HepG2 (cell line): ENCODE data around the gene OTUD7B. TPM values are rescaled to one million over a fixed set of nuclear protein-coding genes. Genes with fewer than 3 reads are reported as not detected.

Experiments
- ATAC-seq: fragments of 200-7000 bp; cut with Tn5 transposase; 3 replicates; pipeline ENCODE4 v1.9.1; 2020; ENCODE audit warnings: mild to moderate bottlenecking, moderate library complexity
- BruUV-seq: library from RNA; stranded (reverse); fragments of 400-500 nt; replicated peaks from 2 replicates; lab custom pipeline; 2021; lab: Mats Ljungman, UMichigan
- CTCF ChIA-PET: fragments of 300-600 bp; formaldehyde crosslinking; extraction: SDS; loops from one replicate; lab custom pipeline; 2021; ENCODE audit warnings: low total read pairs, inconsistent platforms, low intra/inter-chr PET ratio; lab: Yijun Ruan, JAX
- POLR2A ChIA-PET: fragments of 350-600 bp; sonication (Branson Sonifier 250); formaldehyde crosslinking; loops from one replicate; lab custom pipeline; 2020; ENCODE audit warnings: antibody characterized with exemption, inconsistent platforms; lab: Yijun Ruan, JAX
- DNase-seq: peaks from one replicate; pipeline ENCODE4 v3.0.0-alpha.2; 2015; ENCODE audit warnings: low spot score
- FAIRE-seq: peaks from 3 replicates; lab custom pipeline; 2011; peaks lifted over from hg19 to GRCh38; lab: Jason Lieb, UNC
- H2AFZ ChIP-seq: one replicate; pipeline ENCODE4 v1.6.1; 2011; ENCODE audit warnings: low read length, inconsistent platforms
- H3K27ac ChIP-seq: fragments of 300-600 bp; 3 replicates; pipeline ENCODE4 v1.8.0; 2011; ENCODE audit warnings: mixed run types, mild to moderate bottlenecking, mixed read lengths, low read length, inconsistent platforms; ENCODE audit not compliant: insufficient read depth; ENCODE audit errors: extremely low read length
- H3K27me3 ChIP-seq, 2 experiments: fragments of 200-600 bp in 1 of 2; 2 replicates in 1 of 2; 3 replicates in 1 of 2; pipeline versions ENCODE4 v1.6.0 to v1.8.0; 2011; ENCODE audit warnings: low read length in 2 of 2, mild to moderate bottlenecking in 2 of 2, moderate library complexity in 2 of 2, inconsistent platforms in 1 of 2; ENCODE audit not compliant: insufficient read depth in 2 of 2, control insufficient read depth in 1 of 2
- H3K36me3 ChIP-seq, 2 experiments: fragments of 200-600 bp in 1 of 2; replicated peaks in 1 of 2; 2 replicates in 1 of 2; 3 replicates in 1 of 2; pipeline versions ENCODE4 v1.5.1 to v1.8.0; 2011; ENCODE audit warnings: low read length in 2 of 2, inconsistent platforms in 1 of 2; ENCODE audit not compliant: insufficient read depth in 2 of 2, control insufficient read depth in 1 of 2
- H3K4me1 ChIP-seq: 2 replicates; pipeline ENCODE4 v1.5.1; 2012; ENCODE audit warnings: low read length, inconsistent platforms; ENCODE audit not compliant: insufficient read depth
- H3K4me2 ChIP-seq: 2 replicates; pipeline ENCODE4 v1.6.0; 2011; ENCODE audit warnings: low read depth, low read length, inconsistent platforms
- H3K4me3 ChIP-seq, 3 experiments: fragments of 200-600 bp in 1 of 3; sonication (generic), shearing (Covaris generic) in 1 of 3; replicated peaks in 1 of 3; 2 replicates each; pipeline ENCODE4 v1.5.1; 2011 to 2016; ENCODE audit warnings: low read length in 3 of 3, inconsistent platforms in 2 of 3, low read depth in 2 of 3, mild to moderate bottlenecking in 2 of 3, control low read depth in 1 of 3, mixed read lengths in 1 of 3; ENCODE audit not compliant: insufficient read depth in 1 of 3
- H3K79me2 ChIP-seq: one replicate; pipeline ENCODE4 v1.6.1; 2011; ENCODE audit warnings: low read length, inconsistent platforms; ENCODE audit not compliant: insufficient read depth
- H3K9ac ChIP-seq: 2 replicates; pipeline ENCODE4 v1.6.0; 2011; ENCODE audit warnings: mild to moderate bottlenecking, low read depth, low read length, inconsistent platforms; ENCODE audit not compliant: insufficient read depth
- H3K9me3 ChIP-seq: 2 replicates; pipeline ENCODE4 v1.5.1; 2012; ENCODE audit warnings: mild to moderate bottlenecking, low read length
- H4K20me1 ChIP-seq: 2 replicates; pipeline ENCODE4 v1.6.0; 2011; ENCODE audit warnings: inconsistent platforms, mild to moderate bottlenecking, low read length, moderate library complexity; ENCODE audit not compliant: insufficient read depth
- BHLHE40 ChIP-seq: IDR thresholded peaks from 2 replicates; pipeline ENCODE4 v1.6.1; 2011; ENCODE audit warnings: low read length, improper control_type of control experiment
- GABPA ChIP-seq, 2 experiments: IDR thresholded peaks; 2 replicates each; pipeline ENCODE4 v1.6.1; 2011 to 2016; ENCODE audit warnings: low read depth in 2 of 2, low read length in 1 of 2, missing biosample characterization in 1 of 2, missing genetic modification characterization in 1 of 2
- HMGXB4 ChIP-seq, 2 experiments: sonication (generic) in 1 of 2; formaldehyde crosslinking in 1 of 2; IDR thresholded peaks; 2 replicates each; pipeline versions ENCODE4 v1.4.0 to v1.6.1; 2018 to 2020; ENCODE audit warnings: missing genetic modification reagents in 2 of 2, borderline replicate concordance in 1 of 2, low read depth in 1 of 2, mild to moderate bottlenecking in 1 of 2, missing biosample characterization in 1 of 2
- MXI1 ChIP-seq: IDR thresholded peaks from 3 replicates; pipeline ENCODE4 v1.6.1; 2012; ENCODE audit warnings: low read depth, low read length, inconsistent platforms, borderline replicate concordance
- PRDM4 ChIP-seq: sonication (generic); formaldehyde crosslinking; IDR thresholded peaks from 2 replicates; pipeline ENCODE4 v1.9.0; 2021; ENCODE audit warnings: missing genetic modification reagents, borderline replicate concordance
- RELA ChIP-seq: sonication (generic); formaldehyde crosslinking; IDR thresholded peaks from 2 replicates; pipeline ENCODE4 v1.4.0; 2020; ENCODE audit warnings: missing genetic modification reagents
- SNAPC5 ChIP-seq: sonication (generic); formaldehyde crosslinking; IDR thresholded peaks from 2 replicates; pipeline ENCODE4 v1.8.1; 2023; ENCODE audit warnings: mild to moderate bottlenecking, missing genetic modification reagents, borderline replicate concordance
- TBX3 ChIP-seq: fragments of 450-650 bp; IDR thresholded peaks from 2 replicates; pipeline ENCODE4 v1.6.1; 2017; ENCODE audit warnings: antibody characterized with exemption, mild to moderate bottlenecking, inconsistent platforms, borderline replicate concordance
- ZIK1 ChIP-seq: sonication (generic); formaldehyde crosslinking; IDR thresholded peaks from 2 replicates; pipeline ENCODE4 v1.5.0; 2020; ENCODE audit warnings: mild to moderate bottlenecking, low read depth, missing genetic modification reagents, borderline replicate concordance
- ZNF256 ChIP-seq: sonication (generic); formaldehyde crosslinking; conservative IDR thresholded peaks from 2 replicates; pipeline ENCODE4 v1.4.0; 2020; ENCODE audit warnings: missing genetic modification reagents
- ZNF598 ChIP-seq: sonication (generic); formaldehyde crosslinking; IDR thresholded peaks from 2 replicates; pipeline ENCODE4 v1.5.1; 2020; ENCODE audit warnings: mild to moderate bottlenecking, missing genetic modification reagents, borderline replicate concordance
- WGBS: methylation state at CpG from one replicate; pipeline ENCODE4 v1.1.6; 2017; ENCODE audit warnings: low lambda C conversion rate; 5-methylcytosine and 5-hydroxymethylcytosine counted together
- in situ Hi-C: cut with HindIII; loops from 2 replicates; pipeline ENCODE4 v1.10.0; 2017; ENCODE audit warnings: low pct_unique_long_range_greater_than_20kb; ENCODE audit not compliant: extremely low pct_ligation_motif_present
- intact Hi-C: fragments of 100-400 bp; cut with micrococcal nuclease; formaldehyde crosslinking; loops from one replicate; pipeline ENCODE4 v1.10.0; 2022; ENCODE audit not compliant: unreplicated experiment
- polyA plus RNA-seq, 8 experiments: library from polyadenylated mRNA; depleted of rRNA in 3 of 8; stranded (reverse) in 7 of 8; unstranded in 1 of 8; fragments of >200 nt; fragmentation: Illumina TruSeq in 4 of 8; extraction: Trizol in 4 of 8; gene quantifications; 2 replicates each; pipeline versions ENCODE4 v1.2.1 to v1.2.3, GENCODE V29; 2011 to 2016; ENCODE audit warnings: low read depth in 4 of 8, missing spikeins in 1 of 8, mixed read lengths in 1 of 8; ENCODE audit not compliant: insufficient read depth in 1 of 8
- total RNA-seq, 5 experiments: library from RNA; depleted of rRNA; stranded (reverse); fragments of >200 nt; fragmentation: Illumina TruSeq; extraction: Trizol; gene quantifications; 2 replicates each; pipeline ENCODE4 v1.2.3, GENCODE V29; 2016; ENCODE audit warnings: low read depth in 1 of 5

The OTUD7B gene
- total and polyA plus RNA-seq, 2 of the 13 experiments (the other 11 are each of a cell fraction or from before 2014, with no cell fraction given): 5.1 to 11.2 TPM

- Histone ChIP-seq H3K9ac (no peak overlapping the region), H3K27ac (no peak overlapping the region), H2AFZ (no peak overlapping the region), H3K36me3 (no peaks in the 10 kb centered on the region; a peak in 1 of 5 replicates), H3K4me2 (peak overlapping the region; percentile 86), H3K9me3 (no peaks in the 10 kb centered on the region), H4K20me1 (no peaks in the 10 kb centered on the region), H3K27me3 (0 out of 5 replicates have a peak, but pooled peaks cover 0 to 3% of the 10 kb centered on the region in 2 experiments), H3K4me3 (peak overlapping the region in 1 of 3 experiments; percentile 73; a peak in 1 of 6 replicates), H3K4me1 (peaks cover 28% of the 10 kb centered on the region), H3K79me2 (no peaks in the 10 kb centered on the region)
- in situ Hi-C loops: no loop called here
- no peak for ATAC-seq
- intact Hi-C loops: no loop called here
- no peak for DNase-seq
- no peak for TF ChIP-seq MXI1
- WGBS: 41% methylated on average over 5 of the region's 10 CpGs
- BruUV-seq: no TSS peak
- ChIA-PET POLR2A (interaction anchor here (1.5 kb wide), 1 partner anchor 30 kb away, joined by 7 read pairs; a partner anchor contains a TSS), CTCF (no interaction called here)
- no peak for FAIRE-seq
Observed at GRCh38 chr1:149916898-149917252, 93.7 kb downstream of the OTUD7B start.

- ChIA-PET CTCF (no interaction called here), POLR2A (interaction anchor here (1.5 kb wide), 1 partner anchor 30 kb away, joined by 7 read pairs; a partner anchor contains a TSS)
- Histone ChIP-seq H4K20me1 (no peaks in the 10 kb centered on the region), H3K79me2 (no peaks in the 10 kb centered on the region), H3K27me3 (0 out of 5 replicates have a peak, but pooled peaks cover 0 to 3% of the 10 kb centered on the region in 2 experiments), H2AFZ (no peak overlapping the region), H3K4me2 (peak overlapping the region; percentile 86; the same call in 1 of the 2 replicates), H3K36me3 (no peaks in the 10 kb centered on the region), H3K9ac (no peak overlapping the region), H3K27ac (no peak overlapping the region), H3K4me1 (peaks cover 28% of the 10 kb centered on the region), H3K9me3 (no peaks in the 10 kb centered on the region), H3K4me3 (peak overlapping the region in 1 of 3 experiments; percentile 28; a peak in 1 of 6 replicates)
- in situ Hi-C loops: no loop called here
- ATAC-seq (no peak), DNase-seq (no peak), FAIRE-seq (no peak)
- no TSS peak for BruUV-seq
- WGBS: 56% methylated on average over 9 of the region's 9 CpGs
- intact Hi-C loops: no loop called here
- no peak for TF ChIP-seq RELA (CRISPR knock-in tag)
- no peak for TF ChIP-seq HMGXB4 (CRISPR knock-in tag; IDR thresholded peaks at IDR 0.05; ENCODE audit: borderline replicate concordance in 1 of 2, low read depth in 1 of 2)
- TF ChIP-seq ZNF256 (CRISPR knock-in tag): no peak
- TF ChIP-seq TBX3: no peak
- no peak for TF ChIP-seq SNAPC5
- no peak for TF ChIP-seq PRDM4 (CRISPR knock-in tag)
- no peak for TF ChIP-seq ZIK1 (CRISPR knock-in tag)
- TF ChIP-seq GABPA (IDR thresholded peaks at IDR 0.05; ENCODE audit: low read depth, low read length): no peak
- TF ChIP-seq GABPA (CRISPR knock-in tag; IDR thresholded peaks at IDR 0.05; ENCODE audit: low read depth): no peak
- no peak for TF ChIP-seq BHLHE40
- no peak for TF ChIP-seq ZNF598 (CRISPR knock-in tag)
Observed at GRCh38 chr1:149916193-149916897, 94.2 kb downstream of the OTUD7B start.
